Stimulated activated CD8-positive, alpha-beta memory T cell treated with anti-CD3 and anti-CD28 coated beads, Interleukin-7, amount 100 ng/mL, for 4 hours (primary cell): ENCODE data around the gene LBHD2.

ENCODE experiments used
- DNase-seq, 2 donors: peaks; one replicate each; pipeline ENCODE4 v3.0.0-alpha.2; 2020; ENCODE audit warnings: low read depth in 2 of 2

The LBHD2 gene

GRCh38 chr14:103090481-103091020, 6.5 kb downstream of the LBHD2 start:
- DNase-seq: no peak

- DNase-seq: peak; percentile 54 to 76
Measured at GRCh38 chr14:103091041-103091882, 7.3 kb downstream of the LBHD2 start.

GRCh38 chr14:103091883-103092222, 7.8 kb downstream of the LBHD2 start:
- DNase-seq: no peak

- DNase-seq: no peak
Measured at GRCh38 chr14:103093856-103094405, 9.9 kb downstream of the LBHD2 start.

GRCh38 chr14:103094406-103095209, 10.6 kb downstream of the LBHD2 start, which contains the start of gene EXOC3L4:
Gene EXOC3L4, plus strand, starts transcription at chr14:103094725. Its CDS starts 5,495 bp downstream, at chr14:103100220.
- no peak for DNase-seq

GRCh38 chr14:103095210-103095778, 11.3 kb downstream of the LBHD2 start:
- DNase-seq: no peak

- DNase-seq: no peak
Measured at GRCh38 chr14:103096387-103096786, 12.4 kb downstream of the LBHD2 start.

GRCh38 chr14:103097244-103097993, 13.4 kb downstream of the LBHD2 start:
- DNase-seq: no peak

GRCh38 chr14:103097994-103098957, 14.3 kb downstream of the LBHD2 start:
- DNase-seq: no peak

GRCh38 chr14:103099081-103099732, 15.2 kb downstream of the LBHD2 start:
- no peak for DNase-seq

- DNase-seq: no peak
Measured at GRCh38 chr14:103099733-103100280, 15.8 kb downstream of the LBHD2 start.

- DNase-seq: no peak
Measured at GRCh38 chr14:103100281-103101121, 16.5 kb downstream of the LBHD2 start.

- no peak for DNase-seq
Measured at GRCh38 chr14:103101257-103101962, 17.4 kb downstream of the LBHD2 start.

GRCh38 chr14:103101963-103102688, 18.1 kb downstream of the LBHD2 start:
- DNase-seq: no peak

- no peak for DNase-seq
Measured at GRCh38 chr14:103102689-103103260, 18.8 kb downstream of the LBHD2 start.
